ENCODE measurements around the gene ABCC6.
"Not testable (repeated sequence)": the region's sequence is repeated elsewhere in the genome, so short reads cannot be mapped to it uniquely, and the experiment has no call there.

ABCC6 gene

DNA sequence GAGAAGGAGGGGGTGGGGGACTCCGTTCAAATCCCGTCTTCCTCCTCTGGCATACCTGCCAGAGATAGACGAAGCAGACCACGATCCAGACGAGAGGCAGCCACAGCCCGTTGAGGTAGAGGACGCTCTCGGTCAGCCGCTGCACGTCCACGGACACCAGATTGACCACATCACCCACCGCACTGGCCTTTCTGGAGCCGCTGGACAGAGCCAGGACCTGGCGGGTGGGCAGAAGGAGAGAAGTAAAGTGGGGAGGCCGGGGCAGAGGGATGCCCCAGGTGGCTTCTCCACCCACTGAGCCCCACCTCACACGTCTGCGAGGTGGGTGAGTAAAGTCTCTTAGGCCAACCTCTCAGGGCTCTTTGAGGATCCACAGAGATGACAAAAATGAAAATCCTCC lies 25.3 kb downstream of the ABCC6 start:
- TF ChIP-seq, protein P1, sequence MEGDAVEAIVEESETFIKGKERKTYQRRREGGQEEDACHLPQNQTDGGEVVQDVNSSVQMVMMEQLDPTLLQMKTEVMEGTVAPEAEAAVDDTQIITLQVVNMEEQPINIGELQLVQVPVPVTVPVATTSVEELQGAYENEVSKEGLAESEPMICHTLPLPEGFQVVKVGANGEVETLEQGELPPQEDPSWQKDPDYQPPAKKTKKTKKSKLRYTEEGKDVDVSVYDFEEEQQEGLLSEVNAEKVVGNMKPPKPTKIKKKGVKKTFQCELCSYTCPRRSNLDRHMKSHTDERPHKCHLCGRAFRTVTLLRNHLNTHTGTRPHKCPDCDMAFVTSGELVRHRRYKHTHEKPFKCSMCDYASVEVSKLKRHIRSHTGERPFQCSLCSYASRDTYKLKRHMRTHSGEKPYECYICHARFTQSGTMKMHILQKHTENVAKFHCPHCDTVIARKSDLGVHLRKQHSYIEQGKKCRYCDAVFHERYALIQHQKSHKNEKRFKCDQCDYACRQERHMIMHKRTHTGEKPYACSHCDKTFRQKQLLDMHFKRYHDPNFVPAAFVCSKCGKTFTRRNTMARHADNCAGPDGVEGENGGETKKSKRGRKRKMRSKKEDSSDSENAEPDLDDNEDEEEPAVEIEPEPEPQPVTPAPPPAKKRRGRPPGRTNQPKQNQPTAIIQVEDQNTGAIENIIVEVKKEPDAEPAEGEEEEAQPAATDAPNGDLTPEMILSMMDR (IDR thresholded peaks at IDR 0.05; ENCODE audit: extremely low read depth, missing control alignments): no peak
- no peak for DNase-seq (ENCODE audit: low spot score)

DNA sequence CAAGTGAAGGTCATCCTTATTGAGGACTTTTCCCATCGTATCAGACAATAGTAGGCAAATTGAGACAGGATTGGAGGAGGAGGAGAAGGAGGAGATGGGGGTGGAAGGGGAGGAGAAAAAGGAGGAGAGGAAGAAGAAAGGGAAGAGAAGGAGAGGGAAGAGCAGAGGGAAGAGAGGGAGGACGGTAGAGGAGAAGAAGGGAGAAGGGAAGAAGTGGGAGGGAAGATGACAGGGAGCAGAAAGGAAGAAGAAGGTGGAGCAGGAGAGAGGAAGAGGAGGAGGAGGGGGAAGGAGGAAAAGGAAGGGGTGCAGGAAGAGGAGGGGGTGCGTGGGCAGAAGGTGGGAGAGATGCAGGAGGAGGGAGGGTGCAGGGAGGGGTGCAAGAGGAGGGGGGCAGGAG lies 26.0 kb downstream of the ABCC6 start:
- TF ChIP-seq, protein P1 (IDR thresholded peaks at IDR 0.05; ENCODE audit: extremely low read depth, missing control alignments): no peak

DNA sequence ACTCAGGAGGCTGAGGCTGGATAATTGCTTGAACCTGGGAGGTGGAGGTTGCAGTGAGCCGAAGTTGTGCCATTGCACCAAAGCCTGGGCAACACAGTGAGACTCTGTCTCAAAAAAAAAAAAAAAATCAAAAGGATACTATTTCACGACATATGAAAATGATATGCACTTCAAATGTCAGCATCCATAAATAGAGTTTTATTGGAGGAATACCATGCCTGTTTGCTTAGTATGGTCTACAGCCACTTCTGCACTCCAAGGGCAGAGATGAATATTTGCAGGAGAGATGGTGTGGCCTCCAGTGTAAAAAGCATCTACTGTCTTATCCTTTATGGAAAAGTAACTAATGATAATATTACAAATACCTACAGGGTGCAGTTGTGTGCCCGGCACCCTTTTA lies 27.2 kb downstream of the ABCC6 start:
- TF ChIP-seq, protein P1 (IDR thresholded peaks at IDR 0.05; ENCODE audit: extremely low read depth, missing control alignments): no peak
- no peak for DNase-seq (ENCODE audit: low spot score)

More for the DNA sequence above, 26.0 kb downstream of the ABCC6 start:
- no peak for DNase-seq (ENCODE audit: low spot score)

DNA sequence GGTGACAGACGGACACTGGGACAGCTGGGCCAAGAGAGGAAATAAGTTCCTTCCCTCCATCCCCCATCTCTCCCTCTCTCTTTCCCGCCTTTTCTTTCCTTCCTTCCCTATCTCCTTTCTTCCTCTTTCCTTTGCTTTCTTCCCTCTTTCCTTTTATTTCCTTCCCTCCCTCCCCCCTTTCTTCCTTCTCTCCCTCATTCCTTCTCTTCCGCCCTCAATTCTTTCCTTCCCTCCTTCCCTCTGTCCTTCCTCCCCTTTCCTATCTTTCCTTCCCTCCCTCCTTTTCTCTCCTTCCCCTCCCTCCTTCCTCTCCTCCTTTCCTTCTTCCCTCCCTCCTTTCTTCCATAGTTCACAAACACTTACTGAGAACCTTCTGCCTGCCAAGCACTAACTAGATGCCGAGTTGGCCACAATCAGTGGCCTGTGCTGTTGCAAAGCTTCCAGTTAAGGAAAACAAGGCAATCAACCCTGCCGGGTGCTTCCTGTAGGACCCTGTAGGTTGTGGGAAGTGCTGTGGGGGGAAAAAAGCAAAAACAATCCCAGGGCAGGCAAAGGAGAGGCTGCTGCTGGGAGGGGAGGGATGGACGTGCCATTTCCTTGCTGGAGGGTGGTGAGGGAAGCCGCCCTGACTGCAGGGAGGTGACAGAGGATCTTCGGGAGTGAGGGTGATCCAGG lies 31.7 kb downstream of the ABCC6 start:
- no peak for DNase-seq (ENCODE audit: low spot score)
- TF ChIP-seq, protein P1 (IDR thresholded peaks at IDR 0.05; ENCODE audit: extremely low read depth, missing control alignments): no peak

DNA sequence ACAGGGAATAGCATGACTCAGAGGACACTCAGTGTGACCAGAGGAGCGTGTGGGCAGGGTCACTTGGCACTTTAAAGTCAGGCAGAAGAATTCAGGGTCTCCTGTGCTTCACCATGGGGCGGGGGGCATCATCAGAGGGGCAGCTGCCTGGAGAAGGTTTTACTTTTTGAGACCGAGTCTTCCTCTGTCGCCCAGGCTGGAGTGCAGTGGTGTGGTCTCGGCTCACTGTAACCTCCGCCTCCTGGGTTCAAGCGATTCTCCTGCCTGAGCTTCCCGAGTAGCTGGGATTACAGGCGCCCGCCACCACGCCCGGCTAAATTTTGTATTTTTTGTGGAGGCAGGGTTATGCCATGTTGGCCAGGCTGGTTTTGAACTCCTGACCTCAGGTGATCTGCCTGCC lies 32.3 kb downstream of the ABCC6 start:
- not testable (repeated sequence) for DNase-seq (ENCODE audit: low spot score)

DNA sequence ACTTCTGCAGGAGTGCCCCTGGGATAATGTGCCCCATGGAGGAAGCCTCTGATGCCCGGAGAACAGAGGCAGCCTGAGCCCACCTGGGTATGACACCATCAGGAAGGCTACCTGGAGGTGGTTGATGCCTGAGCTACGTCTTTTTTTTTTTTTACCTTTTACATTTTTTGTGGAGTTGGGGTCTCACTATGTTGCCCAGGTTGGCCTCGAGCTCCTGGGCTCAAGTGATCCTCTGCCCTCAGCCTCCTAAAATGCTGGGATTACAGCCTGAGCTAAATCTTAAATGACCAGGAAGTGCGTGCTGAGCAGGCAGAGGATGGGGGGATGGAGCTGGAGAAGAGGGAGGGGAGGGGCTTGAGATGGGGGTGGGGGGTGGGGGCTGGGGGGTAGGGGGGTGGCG lies 32.7 kb downstream of the ABCC6 start:
- TF ChIP-seq, protein P1 (IDR thresholded peaks at IDR 0.05; ENCODE audit: extremely low read depth, missing control alignments): no peak
- no peak for DNase-seq (ENCODE audit: low spot score)

DNA sequence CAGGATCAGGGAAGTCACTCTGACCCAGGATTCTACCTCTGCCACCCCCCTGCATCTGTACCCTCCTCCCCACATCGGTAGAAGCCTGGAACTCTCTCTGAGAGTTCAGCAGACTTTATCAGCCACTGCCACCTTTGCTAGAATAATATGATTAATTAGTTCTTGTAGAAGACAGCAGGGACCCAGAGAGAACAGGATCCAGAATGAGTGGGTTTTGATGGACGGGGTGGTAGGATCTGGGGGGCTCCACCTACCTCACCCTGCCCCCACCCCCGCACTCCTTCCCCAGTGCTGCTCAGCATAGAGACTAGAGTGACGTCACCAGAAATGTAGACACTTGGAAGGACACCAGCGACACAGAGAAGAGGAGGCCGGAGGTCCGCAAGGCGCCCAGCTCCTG lies 33.5 kb downstream of the ABCC6 start:
- TF ChIP-seq, protein P1 (IDR thresholded peaks at IDR 0.05; ENCODE audit: extremely low read depth, missing control alignments): no peak
- no peak for DNase-seq (ENCODE audit: low spot score)

DNA sequence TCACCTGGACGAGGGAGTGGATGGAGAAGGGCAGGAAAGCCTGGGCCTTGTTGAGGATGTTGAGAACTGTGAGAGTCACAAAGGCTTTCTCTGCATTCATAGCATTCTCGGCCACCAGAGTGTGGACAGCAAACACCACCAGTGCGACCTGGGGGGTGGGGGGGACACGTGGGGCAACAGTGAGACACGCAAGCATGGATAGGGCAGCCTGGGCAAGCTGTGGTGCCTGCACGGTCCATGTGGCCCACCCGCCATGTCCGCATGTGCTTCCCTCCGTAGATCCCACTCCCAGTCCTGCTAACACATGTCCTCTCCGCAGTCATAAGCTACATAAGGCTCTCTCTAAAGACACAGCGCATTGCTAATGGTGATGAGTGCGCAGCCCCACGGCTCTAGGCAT lies 34.5 kb downstream of the ABCC6 start:
- TF ChIP-seq, protein P1 (IDR thresholded peaks at IDR 0.05; ENCODE audit: extremely low read depth, missing control alignments): no peak
- DNase-seq (ENCODE audit: low spot score): no peak

Data from GM20000 (cell line).